Measurements from ENCODE around the gene RASD2. TPM values are rescaled to one million over a fixed set of nuclear protein-coding genes. Genes with fewer than 3 reads are reported as not detected.

RASD2 gene
- total and polyA plus RNA-seq, 10 of the 15 experiments (the other 5 are each of a cell fraction or from before 2014, with no cell fraction given), result 0.03 TPM; not detected in 9

- TF ChIP-seq, protein P1, sequence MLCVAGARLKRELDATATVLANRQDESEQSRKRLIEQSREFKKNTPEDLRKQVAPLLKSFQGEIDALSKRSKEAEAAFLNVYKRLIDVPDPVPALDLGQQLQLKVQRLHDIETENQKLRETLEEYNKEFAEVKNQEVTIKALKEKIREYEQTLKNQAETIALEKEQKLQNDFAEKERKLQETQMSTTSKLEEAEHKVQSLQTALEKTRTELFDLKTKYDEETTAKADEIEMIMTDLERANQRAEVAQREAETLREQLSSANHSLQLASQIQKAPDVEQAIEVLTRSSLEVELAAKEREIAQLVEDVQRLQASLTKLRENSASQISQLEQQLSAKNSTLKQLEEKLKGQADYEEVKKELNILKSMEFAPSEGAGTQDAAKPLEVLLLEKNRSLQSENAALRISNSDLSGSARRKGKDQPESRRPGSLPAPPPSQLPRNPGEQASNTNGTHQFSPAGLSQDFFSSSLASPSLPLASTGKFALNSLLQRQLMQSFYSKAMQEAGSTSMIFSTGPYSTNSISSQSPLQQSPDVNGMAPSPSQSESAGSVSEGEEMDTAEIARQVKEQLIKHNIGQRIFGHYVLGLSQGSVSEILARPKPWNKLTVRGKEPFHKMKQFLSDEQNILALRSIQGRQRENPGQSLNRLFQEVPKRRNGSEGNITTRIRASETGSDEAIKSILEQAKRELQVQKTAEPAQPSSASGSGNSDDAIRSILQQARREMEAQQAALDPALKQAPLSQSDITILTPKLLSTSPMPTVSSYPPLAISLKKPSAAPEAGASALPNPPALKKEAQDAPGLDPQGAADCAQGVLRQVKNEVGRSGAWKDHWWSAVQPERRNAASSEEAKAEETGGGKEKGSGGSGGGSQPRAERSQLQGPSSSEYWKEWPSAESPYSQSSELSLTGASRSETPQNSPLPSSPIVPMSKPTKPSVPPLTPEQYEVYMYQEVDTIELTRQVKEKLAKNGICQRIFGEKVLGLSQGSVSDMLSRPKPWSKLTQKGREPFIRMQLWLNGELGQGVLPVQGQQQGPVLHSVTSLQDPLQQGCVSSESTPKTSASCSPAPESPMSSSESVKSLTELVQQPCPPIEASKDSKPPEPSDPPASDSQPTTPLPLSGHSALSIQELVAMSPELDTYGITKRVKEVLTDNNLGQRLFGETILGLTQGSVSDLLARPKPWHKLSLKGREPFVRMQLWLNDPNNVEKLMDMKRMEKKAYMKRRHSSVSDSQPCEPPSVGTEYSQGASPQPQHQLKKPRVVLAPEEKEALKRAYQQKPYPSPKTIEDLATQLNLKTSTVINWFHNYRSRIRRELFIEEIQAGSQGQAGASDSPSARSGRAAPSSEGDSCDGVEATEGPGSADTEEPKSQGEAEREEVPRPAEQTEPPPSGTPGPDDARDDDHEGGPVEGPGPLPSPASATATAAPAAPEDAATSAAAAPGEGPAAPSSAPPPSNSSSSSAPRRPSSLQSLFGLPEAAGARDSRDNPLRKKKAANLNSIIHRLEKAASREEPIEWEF (IDR thresholded peaks at IDR 0.05; ENCODE audit: insufficient replicate concordance, low read depth, low read length), result no peak
- TF ChIP-seq TARDBP (IDR thresholded peaks at IDR 0.05; ENCODE audit: borderline replicate concordance) (no peak), CREM (IDR thresholded peaks at IDR 0.05; ENCODE audit: low read depth) (no peak), NFXL1 (IDR thresholded peaks at IDR 0.05; ENCODE audit: borderline replicate concordance) (no peak)
Observed at GRCh38 chr22:35570686-35571194, 30.1 kb downstream of the RASD2 start (continued).

- FAIRE-seq (no peak), ATAC-seq (no peak), DNase-seq (ENCODE audit: low read depth, low spot score) (no peak)
- in situ Hi-C loops (cut with MboI) (no loop called here), intact Hi-C loops (cut with micrococcal nuclease; ENCODE audit: unreplicated experiment) (no loop called here)
- Histone ChIP-seq H3K79me2 (ENCODE audit: control insufficient read depth, insufficient read depth, low read length) (no peaks in the 10 kb centered on the region), H3K4me2 (ENCODE audit: control insufficient read depth, insufficient read depth) (no peak overlapping the region), H3K9me3 (replicated peaks; ENCODE audit: control insufficient read depth, insufficient read depth, low read length) (no peaks in the 10 kb centered on the region), H3K36me3 (ENCODE audit: control insufficient read depth in 2 of 2, insufficient read depth in 2 of 2, low read length in 1 of 2) (no peaks in the 10 kb centered on the region), H3K27me3 (replicated peaks in 1 of 2; ENCODE audit: control insufficient read depth in 2 of 2, insufficient read depth in 2 of 2, low read length in 1 of 2) (peaks cover 2 to 3% of the 10 kb centered on the region in 2 experiments; a peak in 3 of 4 replicates), H3K4me1 (ENCODE audit: control insufficient read depth, insufficient read depth, low read length) (no peaks in the 10 kb centered on the region), H4K20me1 (ENCODE audit: control insufficient read depth, insufficient read depth) (no peaks in the 10 kb centered on the region), H3K4me3 (no peak overlapping the region), H2AFZ (ENCODE audit: control insufficient read depth, low read depth, low read length) (no peak overlapping the region), H3K27ac (ENCODE audit: control insufficient read depth, insufficient read depth) (no peak overlapping the region), H3K9ac (ENCODE audit: control insufficient read depth, insufficient read depth, low read length) (no peak overlapping the region)
- CTCF ChIA-PET, result interaction anchor here (1.7 kb wide), 1 partner anchor 221 kb away, joined by 6 read pairs; no protein-coding TSS in a partner anchor
- TF ChIP-seq CHD4 (IDR thresholded peaks at IDR 0.05) (no peak), TCF3 (IDR thresholded peaks at IDR 0.05; ENCODE audit: borderline replicate concordance, insufficient read depth, low read depth, low read length) (no peak), NFXL1 (IDR thresholded peaks at IDR 0.05; ENCODE audit: borderline replicate concordance) (no peak), TCF7 (IDR thresholded peaks at IDR 0.05; ENCODE audit: borderline replicate concordance) (no peak)
- TF ChIP-seq, protein P2, sequence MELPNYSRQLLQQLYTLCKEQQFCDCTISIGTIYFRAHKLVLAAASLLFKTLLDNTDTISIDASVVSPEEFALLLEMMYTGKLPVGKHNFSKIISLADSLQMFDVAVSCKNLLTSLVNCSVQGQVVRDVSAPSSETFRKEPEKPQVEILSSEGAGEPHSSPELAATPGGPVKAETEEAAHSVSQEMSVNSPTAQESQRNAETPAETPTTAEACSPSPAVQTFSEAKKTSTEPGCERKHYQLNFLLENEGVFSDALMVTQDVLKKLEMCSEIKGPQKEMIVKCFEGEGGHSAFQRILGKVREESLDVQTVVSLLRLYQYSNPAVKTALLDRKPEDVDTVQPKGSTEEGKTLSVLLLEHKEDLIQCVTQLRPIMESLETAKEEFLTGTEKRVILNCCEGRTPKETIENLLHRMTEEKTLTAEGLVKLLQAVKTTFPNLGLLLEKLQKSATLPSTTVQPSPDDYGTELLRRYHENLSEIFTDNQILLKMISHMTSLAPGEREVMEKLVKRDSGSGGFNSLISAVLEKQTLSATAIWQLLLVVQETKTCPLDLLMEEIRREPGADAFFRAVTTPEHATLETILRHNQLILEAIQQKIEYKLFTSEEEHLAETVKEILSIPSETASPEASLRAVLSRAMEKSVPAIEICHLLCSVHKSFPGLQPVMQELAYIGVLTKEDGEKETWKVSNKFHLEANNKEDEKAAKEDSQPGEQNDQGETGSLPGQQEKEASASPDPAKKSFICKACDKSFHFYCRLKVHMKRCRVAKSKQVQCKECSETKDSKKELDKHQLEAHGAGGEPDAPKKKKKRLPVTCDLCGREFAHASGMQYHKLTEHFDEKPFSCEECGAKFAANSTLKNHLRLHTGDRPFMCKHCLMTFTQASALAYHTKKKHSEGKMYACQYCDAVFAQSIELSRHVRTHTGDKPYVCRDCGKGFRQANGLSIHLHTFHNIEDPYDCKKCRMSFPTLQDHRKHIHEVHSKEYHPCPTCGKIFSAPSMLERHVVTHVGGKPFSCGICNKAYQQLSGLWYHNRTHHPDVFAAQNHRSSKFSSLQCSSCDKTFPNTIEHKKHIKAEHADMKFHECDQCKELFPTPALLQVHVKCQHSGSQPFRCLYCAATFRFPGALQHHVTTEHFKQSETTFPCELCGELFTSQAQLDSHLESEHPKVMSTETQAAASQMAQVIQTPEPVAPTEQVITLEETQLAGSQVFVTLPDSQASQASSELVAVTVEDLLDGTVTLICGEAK (IDR thresholded peaks at IDR 0.05; ENCODE audit: borderline replicate concordance), result no peak
- TF ChIP-seq, protein P3, sequence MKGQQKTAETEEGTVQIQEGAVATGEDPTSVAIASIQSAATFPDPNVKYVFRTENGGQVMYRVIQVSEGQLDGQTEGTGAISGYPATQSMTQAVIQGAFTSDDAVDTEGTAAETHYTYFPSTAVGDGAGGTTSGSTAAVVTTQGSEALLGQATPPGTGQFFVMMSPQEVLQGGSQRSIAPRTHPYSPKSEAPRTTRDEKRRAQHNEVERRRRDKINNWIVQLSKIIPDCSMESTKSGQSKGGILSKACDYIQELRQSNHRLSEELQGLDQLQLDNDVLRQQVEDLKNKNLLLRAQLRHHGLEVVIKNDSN (IDR thresholded peaks at IDR 0.05; ENCODE audit: borderline replicate concordance, extremely low read length, insufficient read depth, low read depth, low read length), result no peak
- no TSS peak for BruUV-seq (replicated peaks)
- SMC1A ChIA-PET (ENCODE audit: uncharacterized antibody, unreplicated experiment), result interaction anchor here (1.3 kb wide), 1 partner anchor 9 kb away, joined by 3 read pairs; no protein-coding TSS in a partner anchor
- RAD21 ChIA-PET (ENCODE audit: unreplicated experiment), result interaction anchor here (1.4 kb wide), 1 partner anchor 221 kb away, joined by 3 read pairs; no protein-coding TSS in a partner anchor
- WGBS (ENCODE audit: insufficient coverage, insufficient replicate concordance, low lambda C conversion rate, missing lambda C conversion rate), result 4% methylated on average over 8 of the region's 8 CpGs
- POLR2A ChIA-PET, result no interaction called here
Observed at GRCh38 chr22:35572556-35572955, 31.9 kb downstream of the RASD2 start.

All from GM12878 (cell line).